Stomach smooth muscle (tissue), 2 donors: ENCODE results near the gene KDM7A.

Experiments used
- H3K27ac ChIP-seq: one replicate; pipeline ENCODE4 v1.7.0; 2013; ENCODE audit warnings: mild to moderate bottlenecking, low read length, inconsistent platforms
- H3K27me3 ChIP-seq, 2 donors: one replicate each; pipeline ENCODE4 v1.7.0; 2013; ENCODE audit warnings: low read length in 2 of 2; ENCODE audit not compliant: insufficient read depth in 2 of 2, control insufficient read depth in 1 of 2
- H3K36me3 ChIP-seq, 2 donors: one replicate each; pipeline ENCODE4 v1.7.0; 2013; ENCODE audit warnings: low read length in 2 of 2; ENCODE audit not compliant: control insufficient read depth in 2 of 2, insufficient read depth in 2 of 2
- H3K4me1 ChIP-seq: one replicate; pipeline ENCODE4 v1.7.0; 2013; ENCODE audit warnings: low read length; ENCODE audit not compliant: control insufficient read depth, insufficient read depth
- H3K4me3 ChIP-seq, 2 donors: one replicate each; pipeline ENCODE4 v1.7.0; 2013; ENCODE audit warnings: low read length in 2 of 2
- H3K9ac ChIP-seq, 2 donors: one replicate each; pipeline ENCODE4 v1.7.0; 2013; ENCODE audit warnings: low read length in 2 of 2, mild to moderate bottlenecking in 1 of 2
- H3K9me3 ChIP-seq, 2 donors: one replicate each; pipeline ENCODE4 v1.7.0; 2013; ENCODE audit warnings: low read length in 2 of 2; ENCODE audit not compliant: control insufficient read depth in 2 of 2
- donor health status: healthy.
- donor health status: Pancreatic carcinoma.

Gene KDM7A

DNA sequence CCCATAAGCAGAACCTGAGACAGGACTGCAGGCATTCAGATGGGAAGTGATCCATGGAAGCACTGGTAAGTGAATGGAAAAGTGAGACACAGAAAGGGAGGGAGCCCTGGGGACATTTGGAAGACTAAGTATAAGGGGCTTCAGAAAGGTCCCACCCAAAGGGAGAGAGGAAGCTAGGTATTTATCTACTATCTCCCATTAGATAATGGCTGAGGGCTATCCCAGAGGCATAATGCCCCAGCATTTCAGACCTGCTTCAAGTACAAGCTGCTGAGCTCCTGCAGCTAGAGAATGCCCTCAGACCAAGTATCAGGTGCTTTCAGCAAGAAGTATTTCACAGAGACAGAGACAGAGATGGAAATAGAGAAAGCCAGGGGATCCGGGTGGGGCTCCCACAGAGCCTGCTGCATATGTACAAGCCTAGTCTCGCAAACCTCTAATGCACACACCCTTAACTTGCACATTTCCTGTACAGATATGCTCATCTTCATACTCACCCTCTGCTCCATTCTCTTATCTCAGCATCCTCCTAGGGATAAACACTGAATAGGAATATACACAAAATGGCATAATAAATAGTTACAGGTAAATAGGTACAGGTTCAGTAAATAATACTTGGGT lies 20.2 kb downstream of the KDM7A start:
- Histone ChIP-seq H3K27me3 (no peaks in the 10 kb centered on the region), H3K9ac (no peak overlapping the region), H3K4me1 (no peaks in the 10 kb centered on the region), H3K27ac (no peak overlapping the region), H3K4me3 (no peak overlapping the region), H3K9me3 (no peaks in the 10 kb centered on the region), H3K36me3 (no peaks in the 10 kb centered on the region)

- H3K4me3 ChIP-seq, result no peak overlapping the region
- H3K9ac ChIP-seq, result no peak overlapping the region
- no peaks in the 10 kb centered on the region for H3K27me3 ChIP-seq
- H3K27ac ChIP-seq, result no peak overlapping the region
- H3K4me1 ChIP-seq, result no peaks in the 10 kb centered on the region
- H3K9me3 ChIP-seq, result no peaks in the 10 kb centered on the region
- no peaks in the 10 kb centered on the region for H3K36me3 ChIP-seq
Measured at GRCh38 chr7:140155428-140155827, 21.4 kb downstream of the KDM7A start.

DNA sequence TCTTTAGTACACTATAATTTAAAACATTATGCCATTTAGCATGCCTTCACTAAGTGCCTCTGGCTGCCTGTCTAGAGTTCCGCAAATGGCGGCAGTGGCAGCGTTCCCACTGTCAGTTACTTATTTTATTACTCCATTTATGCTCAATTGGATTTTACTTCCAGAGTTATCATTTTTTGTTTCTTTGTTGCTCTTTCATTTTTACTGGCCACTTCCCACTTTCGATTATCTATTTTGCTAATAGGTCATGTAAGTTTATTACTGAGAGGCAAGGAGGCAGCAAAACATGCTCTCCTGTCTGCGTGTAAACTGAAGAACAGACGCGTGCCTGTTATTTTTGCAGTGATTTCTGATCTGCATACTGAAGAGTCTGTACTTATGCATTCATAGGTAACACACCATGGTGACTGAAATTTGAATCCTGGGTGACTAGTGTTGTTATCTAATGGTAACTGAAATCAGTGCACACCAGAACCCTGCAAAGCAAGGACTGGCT lies 23.1 kb downstream of the KDM7A start:
- no peaks in the 10 kb centered on the region for H3K27me3 ChIP-seq
- H3K36me3 ChIP-seq, result no peaks in the 10 kb centered on the region
- no peak overlapping the region for H3K9ac ChIP-seq
- no peak overlapping the region for H3K27ac ChIP-seq
- no peak overlapping the region for H3K4me3 ChIP-seq
- H3K9me3 ChIP-seq, result no peaks in the 10 kb centered on the region
- H3K4me1 ChIP-seq, result no peaks in the 10 kb centered on the region

- Histone ChIP-seq H3K4me3 (no peak overlapping the region), H3K36me3 (no peaks in the 10 kb centered on the region), H3K9ac (no peak overlapping the region), H3K9me3 (no peaks in the 10 kb centered on the region), H3K27ac (no peak overlapping the region), H3K27me3 (no peaks in the 10 kb centered on the region), H3K4me1 (no peaks in the 10 kb centered on the region)
Measured at GRCh38 chr7:140146574-140146973, 30.2 kb downstream of the KDM7A start.

GRCh38 chr7:140145709-140146108 lies 31.1 kb downstream of the KDM7A start:
- Histone ChIP-seq H3K36me3 (no peaks in the 10 kb centered on the region), H3K27me3 (no peaks in the 10 kb centered on the region), H3K9ac (no peak overlapping the region), H3K4me3 (no peak overlapping the region), H3K4me1 (no peaks in the 10 kb centered on the region), H3K9me3 (no peaks in the 10 kb centered on the region), H3K27ac (no peak overlapping the region)

DNA sequence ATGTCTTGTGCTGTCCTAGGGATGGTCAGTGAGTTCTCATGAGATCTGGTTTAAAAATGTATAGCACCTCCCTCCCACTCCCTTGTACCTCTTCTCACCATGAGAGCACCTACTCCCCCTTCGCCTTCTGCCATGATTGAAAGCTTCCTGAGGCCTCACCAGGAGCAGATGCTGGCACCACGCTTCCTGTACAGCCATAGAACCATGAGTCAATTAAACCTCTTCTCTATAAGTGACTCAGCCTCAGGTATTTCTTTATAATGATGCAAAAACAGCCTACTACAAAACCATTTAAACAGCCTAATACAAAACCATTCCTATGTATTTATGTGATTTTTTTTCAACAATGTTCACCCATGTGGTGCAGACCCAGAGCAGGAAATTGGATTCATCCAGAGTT lies 32.0 kb downstream of the KDM7A start:
- Histone ChIP-seq H3K27ac (no peak overlapping the region), H3K36me3 (no peaks in the 10 kb centered on the region), H3K4me1 (no peaks in the 10 kb centered on the region), H3K4me3 (no peak overlapping the region), H3K9ac (no peak overlapping the region), H3K9me3 (no peaks in the 10 kb centered on the region), H3K27me3 (no peaks in the 10 kb centered on the region)

DNA sequence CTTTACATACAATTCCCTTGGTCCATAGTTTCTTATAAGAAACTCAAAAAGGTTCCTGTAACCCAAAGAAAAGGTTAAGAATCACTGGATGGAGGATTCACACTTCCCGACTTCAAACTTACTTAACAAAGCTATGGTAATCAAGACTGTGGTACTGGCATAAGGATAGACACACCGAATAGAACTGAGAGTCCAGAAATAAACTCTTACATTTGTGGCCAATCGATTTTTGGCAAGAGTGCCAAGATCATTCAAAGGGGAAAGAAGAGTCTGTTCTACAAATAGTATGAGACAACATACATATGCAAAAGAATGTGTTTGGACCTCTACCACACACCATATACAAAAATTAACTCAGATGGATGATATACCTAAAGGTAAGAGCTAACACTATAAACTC lies 32.8 kb downstream of the KDM7A start:
- peaks cover 0 to under 1% of the 10 kb centered on the region in 2 donors for H3K36me3 ChIP-seq
- H3K9ac ChIP-seq, result no peak overlapping the region
- no peaks in the 10 kb centered on the region for H3K4me1 ChIP-seq
- H3K27me3 ChIP-seq, result no peaks in the 10 kb centered on the region
- H3K27ac ChIP-seq, result no peak overlapping the region
- no peak overlapping the region for H3K4me3 ChIP-seq
- no peaks in the 10 kb centered on the region for H3K9me3 ChIP-seq

DNA sequence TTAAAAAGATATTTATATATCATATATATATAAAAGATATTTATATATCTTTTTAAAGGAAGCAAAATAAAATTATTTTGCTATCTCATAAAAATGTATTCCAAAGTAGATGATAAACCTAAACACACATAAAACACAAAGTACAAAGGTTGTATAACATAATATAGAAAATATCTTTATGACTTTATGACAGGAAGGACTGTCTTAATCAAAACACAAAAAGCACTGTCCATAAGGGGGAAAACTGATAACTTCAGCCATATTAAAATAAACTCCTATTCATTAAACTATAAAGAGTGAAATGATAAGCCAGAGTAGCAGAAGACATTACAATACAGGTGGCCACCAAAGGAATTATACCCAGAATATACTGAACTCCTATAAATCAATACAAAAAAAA lies 34.8 kb downstream of the KDM7A start:
- no peak overlapping the region for H3K9ac ChIP-seq
- no peaks in the 10 kb centered on the region for H3K4me1 ChIP-seq
- H3K9me3 ChIP-seq, result no peaks in the 10 kb centered on the region
- no peak overlapping the region for H3K27ac ChIP-seq
- H3K36me3 ChIP-seq, result peaks cover 0 to 4% of the 10 kb centered on the region in 2 donors
- H3K4me3 ChIP-seq, result no peak overlapping the region
- H3K27me3 ChIP-seq, result no peaks in the 10 kb centered on the region

GRCh38 chr7:140141256-140141655 lies 35.5 kb downstream of the KDM7A start:
- no peak overlapping the region for H3K9ac ChIP-seq
- no peaks in the 10 kb centered on the region for H3K27me3 ChIP-seq
- H3K4me1 ChIP-seq, result no peaks in the 10 kb centered on the region

DNA sequence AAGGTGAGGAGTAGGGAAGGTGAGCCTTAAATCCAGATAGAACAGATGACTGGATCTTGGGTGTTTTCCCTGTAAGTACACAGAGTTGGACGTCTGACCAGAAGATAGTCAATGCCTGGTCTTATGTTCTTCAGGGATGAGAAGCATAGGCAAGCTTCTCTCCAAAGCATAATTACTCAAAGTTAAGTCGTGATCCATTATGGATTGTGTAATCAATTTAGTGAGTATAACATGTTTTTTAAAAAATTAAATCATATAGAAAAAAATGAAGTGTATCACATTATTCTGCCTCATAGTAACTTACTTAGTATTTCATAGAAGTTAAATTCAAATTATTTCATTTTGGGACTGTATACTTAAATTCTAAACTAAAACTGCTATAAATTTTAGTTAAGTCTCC lies 39.7 kb downstream of the KDM7A start:
- H3K9me3 ChIP-seq, result no peaks in the 10 kb centered on the region
- no peaks in the 10 kb centered on the region for H3K4me1 ChIP-seq
- H3K27me3 ChIP-seq, result no peaks in the 10 kb centered on the region
- peaks cover under 1 to 14% of the 10 kb centered on the region in 2 donors for H3K36me3 ChIP-seq
- H3K27ac ChIP-seq, result no peak overlapping the region
- no peak overlapping the region for H3K4me3 ChIP-seq
- no peak overlapping the region for H3K9ac ChIP-seq

More at GRCh38 chr7:140141256-140141655, 35.5 kb downstream of the KDM7A start:
- H3K4me3 ChIP-seq, result no peak overlapping the region
- H3K36me3 ChIP-seq, result peaks cover 0 to 4% of the 10 kb centered on the region in 2 donors
- no peaks in the 10 kb centered on the region for H3K9me3 ChIP-seq
- no peak overlapping the region for H3K27ac ChIP-seq

- H3K4me3 ChIP-seq, result no peak overlapping the region
- H3K27me3 ChIP-seq, result no peaks in the 10 kb centered on the region
- no peak overlapping the region for H3K9ac ChIP-seq
- H3K27ac ChIP-seq, result no peak overlapping the region
- H3K36me3 ChIP-seq, result peaks cover 8 to 17% of the 10 kb centered on the region in 2 donors
- H3K4me1 ChIP-seq, result no peaks in the 10 kb centered on the region
- H3K9me3 ChIP-seq, result no peaks in the 10 kb centered on the region
Measured at GRCh38 chr7:140136073-140136472, 40.7 kb downstream of the KDM7A start.
